Glutamatergic neuron (in vitro differentiated cells): ENCODE measurements around the gene ANO2. TPM values are rescaled to one million over a fixed set of nuclear protein-coding genes. Genes with fewer than 3 reads are reported as not detected.

Source experiments
- DNase-seq: peaks from one replicate; pipeline ENCODE4 v3.0.0; 2022
- H3K27ac Mint-ChIP-seq: one replicate; pipeline ENCODE4 v1.8.0; 2020; ENCODE audit warnings: mild to moderate bottlenecking, mixed read lengths, inconsistent platforms; ENCODE audit not compliant: unreplicated experiment
- H3K27me3 Mint-ChIP-seq: one replicate; pipeline ENCODE4 v1.8.0; 2020; ENCODE audit warnings: mild to moderate bottlenecking, moderate library complexity, mixed read lengths, inconsistent platforms; ENCODE audit not compliant: unreplicated experiment
- H3K36me3 Mint-ChIP-seq: one replicate; pipeline ENCODE4 v1.8.0; 2020; ENCODE audit warnings: mild to moderate bottlenecking, mixed read lengths, inconsistent platforms; ENCODE audit not compliant: unreplicated experiment
- H3K4me1 Mint-ChIP-seq: one replicate; pipeline ENCODE4 v1.8.0; 2020; ENCODE audit warnings: mild to moderate bottlenecking, low read depth, mixed read lengths, inconsistent platforms; ENCODE audit not compliant: unreplicated experiment
- H3K4me3 Mint-ChIP-seq: one replicate; pipeline ENCODE4 v1.8.0; 2020; ENCODE audit warnings: mild to moderate bottlenecking, mixed read lengths, inconsistent platforms; ENCODE audit not compliant: unreplicated experiment
- H3K9me3 Mint-ChIP-seq: one replicate; pipeline ENCODE4 v1.8.0; 2020; ENCODE audit warnings: mild to moderate bottlenecking, moderate library complexity, mixed read lengths, inconsistent platforms; ENCODE audit not compliant: unreplicated experiment
- total RNA-seq: library from RNA; stranded (reverse); fragmentation: NEBNext Ultra II Directional; extraction: Animal tissue kit (Norgen Biotek cat#: 25700); gene quantifications from one replicate; pipeline ENCODE4 v1.2.1, GENCODE V29; 2021; ENCODE audit not compliant: unreplicated experiment
- TF ChIP-seq, protein P1 (sequence below): fragments of 200-600 bp; sonication (generic); IDR thresholded peaks from one replicate; pipeline ENCODE4 v1.5.0; 2021; ENCODE audit not compliant: partially characterized antibody, unreplicated experiment

The ANO2 gene
- total RNA-seq, 1 donor from 2014 or later = not detected

DNA sequence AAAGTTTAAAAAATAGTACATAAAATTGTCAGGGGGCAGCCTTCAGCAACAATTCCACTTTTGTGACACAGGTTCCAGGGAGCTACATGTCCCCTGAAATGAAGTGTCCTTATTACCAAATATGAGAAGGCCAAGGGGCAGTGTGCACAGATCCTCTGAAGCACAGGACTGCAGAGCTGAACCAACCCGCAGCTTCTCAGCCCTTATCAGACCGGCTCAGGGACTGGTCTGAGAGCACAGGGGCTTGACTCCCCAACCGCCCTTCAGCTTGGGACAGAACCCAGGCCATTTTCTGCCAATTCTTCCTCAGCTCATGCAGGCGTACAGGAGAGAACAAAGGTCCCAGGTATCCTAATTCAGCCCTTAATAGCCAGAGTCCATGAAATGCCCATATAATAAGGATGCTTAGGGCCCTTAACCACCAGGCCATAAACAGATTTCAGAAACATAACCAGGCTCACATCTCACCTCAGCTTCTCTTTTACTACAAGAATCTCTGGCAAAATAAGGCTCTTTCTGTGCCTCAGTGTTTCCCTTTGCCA is 221.3 kb downstream of the ANO2 start:
- no peak overlapping the region for H3K4me3 Mint-ChIP-seq
- no peaks in the 10 kb centered on the region for H3K4me1 Mint-ChIP-seq
- peaks cover 4% of the 10 kb centered on the region for H3K9me3 Mint-ChIP-seq
- TF ChIP-seq, protein P1, sequence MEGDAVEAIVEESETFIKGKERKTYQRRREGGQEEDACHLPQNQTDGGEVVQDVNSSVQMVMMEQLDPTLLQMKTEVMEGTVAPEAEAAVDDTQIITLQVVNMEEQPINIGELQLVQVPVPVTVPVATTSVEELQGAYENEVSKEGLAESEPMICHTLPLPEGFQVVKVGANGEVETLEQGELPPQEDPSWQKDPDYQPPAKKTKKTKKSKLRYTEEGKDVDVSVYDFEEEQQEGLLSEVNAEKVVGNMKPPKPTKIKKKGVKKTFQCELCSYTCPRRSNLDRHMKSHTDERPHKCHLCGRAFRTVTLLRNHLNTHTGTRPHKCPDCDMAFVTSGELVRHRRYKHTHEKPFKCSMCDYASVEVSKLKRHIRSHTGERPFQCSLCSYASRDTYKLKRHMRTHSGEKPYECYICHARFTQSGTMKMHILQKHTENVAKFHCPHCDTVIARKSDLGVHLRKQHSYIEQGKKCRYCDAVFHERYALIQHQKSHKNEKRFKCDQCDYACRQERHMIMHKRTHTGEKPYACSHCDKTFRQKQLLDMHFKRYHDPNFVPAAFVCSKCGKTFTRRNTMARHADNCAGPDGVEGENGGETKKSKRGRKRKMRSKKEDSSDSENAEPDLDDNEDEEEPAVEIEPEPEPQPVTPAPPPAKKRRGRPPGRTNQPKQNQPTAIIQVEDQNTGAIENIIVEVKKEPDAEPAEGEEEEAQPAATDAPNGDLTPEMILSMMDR = no peak
- peaks cover 2% of the 10 kb centered on the region for H3K27me3 Mint-ChIP-seq
- no peaks in the 10 kb centered on the region for H3K36me3 Mint-ChIP-seq
- DNase-seq = no peak
- no peak overlapping the region for H3K27ac Mint-ChIP-seq

DNA sequence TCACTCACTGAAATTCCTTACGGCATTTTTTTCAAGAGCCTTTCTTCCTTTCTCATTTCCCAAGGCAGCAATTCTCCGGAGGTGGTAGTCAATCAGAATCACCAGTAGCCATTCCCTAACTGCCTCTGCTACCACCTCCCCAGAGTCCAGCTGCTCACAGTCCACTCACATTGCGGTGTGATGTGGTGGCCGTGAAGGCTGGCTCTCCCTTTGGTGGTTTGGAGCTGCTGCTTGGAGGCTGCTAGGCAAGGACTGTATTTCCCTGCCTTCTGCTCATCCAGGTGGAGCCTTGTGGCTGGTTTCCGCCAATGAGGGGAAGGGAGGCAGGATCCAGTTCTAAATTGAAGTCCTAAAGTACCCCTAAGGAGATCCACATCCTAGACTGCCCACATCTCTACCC is 222.0 kb downstream of the ANO2 start:
- Mint-ChIP-seq H3K9me3 (peaks cover 4% of the 10 kb centered on the region), H3K4me1 (no peaks in the 10 kb centered on the region), H3K4me3 (no peak overlapping the region), H3K27ac (no peak overlapping the region), H3K27me3 (peaks cover 2% of the 10 kb centered on the region), H3K36me3 (no peaks in the 10 kb centered on the region)
- DNase-seq = no peak
- TF ChIP-seq, protein P1 = no peak

DNA sequence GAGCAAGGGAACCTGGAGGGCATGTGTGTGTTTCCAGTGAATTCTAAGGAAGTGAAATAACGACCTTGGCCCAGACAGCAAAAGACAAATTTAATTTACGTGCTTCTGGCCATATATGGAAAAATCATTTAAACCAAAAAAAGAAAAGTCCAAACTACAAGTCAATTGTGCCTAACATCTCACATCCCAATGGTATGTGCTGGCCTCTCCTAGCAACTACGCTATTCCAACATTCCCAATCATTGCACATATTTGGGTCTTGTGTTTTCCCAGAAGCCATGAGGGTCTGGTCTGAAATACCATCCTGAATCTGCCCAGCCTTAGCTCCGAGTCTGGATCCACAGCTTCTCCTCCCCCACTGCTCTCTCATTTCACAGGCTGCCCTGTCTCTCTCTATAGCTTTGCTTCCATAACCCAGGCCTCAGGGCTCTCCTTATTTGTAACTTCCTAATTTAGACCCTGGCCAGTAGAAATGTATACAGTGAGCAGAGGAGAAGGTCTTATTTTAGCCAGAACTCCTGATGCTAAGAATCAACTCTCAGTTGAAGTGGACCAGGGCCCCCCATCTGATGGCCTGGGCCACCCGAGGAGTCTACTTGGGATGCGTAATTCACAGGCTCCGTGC is 224.6 kb downstream of the ANO2 start:
- peaks cover 2% of the 10 kb centered on the region for H3K27me3 Mint-ChIP-seq

DNA sequence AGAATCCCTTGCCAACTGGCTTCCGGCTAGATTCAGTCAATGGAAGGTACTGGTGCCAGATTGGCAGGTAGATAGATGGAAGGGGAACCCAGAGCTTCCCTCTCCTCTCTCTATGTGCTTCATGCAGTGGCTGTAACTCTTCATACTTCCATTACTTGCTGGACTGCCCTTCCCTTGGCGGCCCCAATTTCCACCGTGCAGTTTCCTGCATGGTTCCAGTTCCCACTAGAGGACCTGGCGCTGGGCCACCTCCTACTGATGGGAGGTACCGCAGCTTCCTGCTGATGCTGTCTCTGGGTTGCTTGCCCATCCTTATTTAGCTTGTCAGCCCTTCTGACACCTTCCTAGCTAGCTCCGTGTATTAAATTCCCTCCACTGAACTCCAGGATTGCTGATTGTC is 226.4 kb downstream of the ANO2 start:
- no peak overlapping the region for H3K4me3 Mint-ChIP-seq
- no peak for DNase-seq
- TF ChIP-seq, protein P1 = no peak
- no peaks in the 10 kb centered on the region for H3K36me3 Mint-ChIP-seq
- no peaks in the 10 kb centered on the region for H3K4me1 Mint-ChIP-seq
- H3K27me3 Mint-ChIP-seq = peaks cover 2% of the 10 kb centered on the region
- no peak overlapping the region for H3K27ac Mint-ChIP-seq
- peaks cover 3% of the 10 kb centered on the region for H3K9me3 Mint-ChIP-seq

More for the DNA sequence above, 224.6 kb downstream of the ANO2 start:
- Mint-ChIP-seq H3K36me3 (no peaks in the 10 kb centered on the region), H3K27ac (no peak overlapping the region), H3K4me3 (no peak overlapping the region), H3K9me3 (peaks cover 4% of the 10 kb centered on the region), H3K4me1 (no peaks in the 10 kb centered on the region)
- no peak for DNase-seq
- TF ChIP-seq, protein P1 = no peak

DNA sequence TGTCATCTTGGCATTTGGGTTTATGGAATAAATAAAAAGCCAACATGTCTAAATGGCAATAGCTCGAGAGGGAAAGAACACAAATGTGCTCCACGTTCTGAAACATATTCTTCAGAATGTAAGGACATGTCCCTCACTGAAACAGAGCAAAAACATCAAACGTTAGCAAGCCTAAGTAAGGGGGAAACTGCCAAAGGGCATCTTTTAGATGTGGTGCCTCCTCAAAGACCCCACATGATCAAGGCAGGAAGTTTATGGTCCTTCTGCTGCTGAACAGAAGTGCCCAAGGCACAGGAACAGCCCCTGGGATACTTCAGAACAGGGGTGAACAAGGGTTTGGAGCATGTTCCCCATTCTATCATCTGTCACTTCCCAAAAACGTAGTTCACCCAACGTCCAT is 227.0 kb downstream of the ANO2 start:
- no peaks in the 10 kb centered on the region for H3K4me1 Mint-ChIP-seq
- no peak overlapping the region for H3K4me3 Mint-ChIP-seq
- no peak for DNase-seq
- no peak overlapping the region for H3K27ac Mint-ChIP-seq
- TF ChIP-seq, protein P1 = no peak
- no peaks in the 10 kb centered on the region for H3K36me3 Mint-ChIP-seq
- peaks cover 3% of the 10 kb centered on the region for H3K9me3 Mint-ChIP-seq
- peaks cover 2% of the 10 kb centered on the region for H3K27me3 Mint-ChIP-seq
